ENCODE measurements around the gene MAPK8IP3.
"Not testable (repeated sequence)": the region's sequence is repeated elsewhere in the genome, so short reads cannot be mapped to it uniquely, and the experiment has no call there.

The MAPK8IP3 gene

DNA sequence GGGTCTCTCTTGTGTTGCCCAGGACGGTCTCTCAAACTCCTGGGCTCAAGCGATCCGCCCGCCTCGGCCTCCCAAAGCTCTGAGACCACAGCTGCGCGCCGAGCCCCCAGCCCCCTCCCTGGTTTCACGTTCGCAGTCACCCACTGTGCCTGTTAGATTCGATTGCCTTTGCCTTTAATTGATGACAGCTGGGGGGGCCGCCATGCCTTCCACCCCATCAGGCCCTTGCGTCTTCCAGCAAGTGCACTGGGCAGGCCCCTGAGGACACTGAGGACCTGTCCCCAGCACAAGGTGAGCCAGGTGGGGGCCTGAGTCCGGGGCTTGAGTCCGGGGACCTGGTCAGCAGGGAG lies 84.2 kb downstream of the MAPK8IP3 start:
- no peak for DNase-seq

DNA sequence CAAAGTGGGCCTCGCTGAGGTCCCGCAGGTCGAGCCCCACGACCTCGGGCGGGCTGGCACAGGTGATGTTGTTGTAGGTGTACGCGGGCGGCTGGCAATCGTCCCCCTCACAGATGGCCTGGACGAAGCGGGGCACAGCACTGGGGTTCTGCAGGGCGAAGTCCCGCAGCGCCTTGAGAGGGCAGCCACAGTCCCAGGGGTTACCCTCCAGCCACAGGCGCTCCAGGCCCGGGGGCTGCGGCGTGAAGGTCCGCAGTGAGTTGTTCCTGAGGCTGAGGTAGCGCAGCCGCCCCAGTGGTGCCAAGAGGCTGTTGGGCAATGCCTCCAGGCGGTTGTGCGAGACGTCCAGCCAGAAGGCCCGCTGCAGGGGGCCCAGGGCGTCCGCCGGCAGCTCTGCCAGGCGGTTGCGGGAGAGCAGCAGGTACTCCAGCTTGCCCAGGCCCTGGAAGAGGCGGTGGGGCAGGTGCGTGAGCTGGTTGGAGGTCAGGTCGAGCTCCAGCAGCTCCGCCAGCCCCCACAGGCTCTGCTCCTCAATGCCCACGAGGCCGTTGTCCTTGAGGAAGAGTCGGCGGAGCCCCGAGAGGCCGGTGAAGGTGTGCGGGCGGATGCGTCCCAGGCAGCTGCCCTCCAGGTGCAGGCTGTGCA lies 84.7 kb downstream of the MAPK8IP3 start:
- no peak for DNase-seq

DNA sequence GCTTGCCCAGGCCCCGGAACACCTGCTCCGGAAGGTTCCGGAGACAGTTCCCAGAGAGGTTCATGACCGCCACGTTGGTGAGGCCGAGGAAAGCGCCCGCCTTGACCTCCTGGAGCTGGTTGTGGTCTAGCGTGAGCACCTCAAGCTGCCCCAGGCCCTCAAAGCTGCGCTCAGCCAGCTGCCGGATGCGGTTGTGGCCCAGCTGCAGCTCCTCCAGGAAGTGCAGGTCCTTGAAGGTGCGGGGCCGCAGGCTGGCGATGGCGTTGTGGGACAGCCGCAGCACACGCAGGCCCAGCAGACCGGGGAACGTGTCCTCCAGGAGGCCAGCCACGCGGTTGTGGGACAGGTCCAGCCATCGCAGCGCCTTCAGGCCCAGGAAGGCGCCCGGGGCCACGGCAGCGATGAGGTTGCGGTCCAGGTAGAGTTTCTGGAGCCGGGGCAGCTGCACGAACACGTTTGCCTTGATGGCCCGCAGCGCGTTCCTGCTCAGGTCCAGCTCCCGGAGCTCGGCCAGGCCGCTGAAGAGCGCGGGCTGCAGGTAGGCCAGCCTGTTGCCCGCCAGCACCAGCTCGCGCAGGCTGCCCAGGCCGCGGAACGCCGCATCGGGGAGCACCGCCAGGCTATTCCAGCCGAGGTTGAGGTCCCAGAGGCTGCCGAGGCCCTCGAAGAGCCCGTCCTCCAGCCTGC lies 85.4 kb downstream of the MAPK8IP3 start:
- DNase-seq = no peak

DNA sequence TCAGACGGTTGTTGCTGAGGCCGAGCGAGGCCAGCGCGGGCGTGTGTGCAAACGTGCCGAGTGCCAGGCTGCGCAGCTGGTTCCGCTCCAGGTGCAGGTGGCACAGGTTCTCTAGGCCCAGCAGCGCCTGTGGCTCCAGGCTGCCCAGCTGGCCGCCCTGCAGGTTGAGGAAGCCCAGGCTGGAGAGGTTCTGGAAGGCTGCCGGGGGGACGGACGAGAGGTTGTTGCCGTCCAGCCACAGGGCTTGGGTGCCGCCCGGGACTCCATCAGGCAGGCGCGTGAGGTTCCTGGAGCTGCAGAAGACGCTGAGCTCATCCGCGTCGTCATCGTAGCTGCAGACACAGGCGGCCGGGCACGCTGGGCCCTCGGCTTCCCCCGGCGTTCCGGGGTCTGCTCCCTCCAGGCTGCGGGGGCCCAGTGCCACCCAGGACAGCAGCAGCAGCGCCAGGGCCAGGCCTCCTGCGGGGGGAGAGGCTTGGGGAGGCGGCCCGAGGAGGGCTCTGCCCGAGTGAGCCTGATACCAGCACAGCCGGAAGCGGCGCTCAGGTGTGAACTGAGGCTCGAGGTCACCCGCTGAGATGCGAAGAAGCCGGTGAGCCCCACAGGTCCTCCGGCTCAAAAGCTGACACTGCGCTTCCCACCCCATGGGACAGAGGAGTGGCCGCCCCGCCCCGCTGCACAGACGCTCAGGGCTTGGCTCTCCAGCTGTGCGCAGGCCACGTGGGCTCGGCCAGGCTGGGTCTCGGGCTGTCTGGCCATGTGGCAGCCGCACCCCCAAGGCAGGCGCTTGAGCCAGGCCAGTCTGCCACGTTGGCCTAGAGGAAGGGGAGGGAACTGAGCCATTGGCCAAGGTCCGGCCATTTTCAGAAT lies 86.2 kb downstream of the MAPK8IP3 start:
- DNase-seq = no peak

DNA sequence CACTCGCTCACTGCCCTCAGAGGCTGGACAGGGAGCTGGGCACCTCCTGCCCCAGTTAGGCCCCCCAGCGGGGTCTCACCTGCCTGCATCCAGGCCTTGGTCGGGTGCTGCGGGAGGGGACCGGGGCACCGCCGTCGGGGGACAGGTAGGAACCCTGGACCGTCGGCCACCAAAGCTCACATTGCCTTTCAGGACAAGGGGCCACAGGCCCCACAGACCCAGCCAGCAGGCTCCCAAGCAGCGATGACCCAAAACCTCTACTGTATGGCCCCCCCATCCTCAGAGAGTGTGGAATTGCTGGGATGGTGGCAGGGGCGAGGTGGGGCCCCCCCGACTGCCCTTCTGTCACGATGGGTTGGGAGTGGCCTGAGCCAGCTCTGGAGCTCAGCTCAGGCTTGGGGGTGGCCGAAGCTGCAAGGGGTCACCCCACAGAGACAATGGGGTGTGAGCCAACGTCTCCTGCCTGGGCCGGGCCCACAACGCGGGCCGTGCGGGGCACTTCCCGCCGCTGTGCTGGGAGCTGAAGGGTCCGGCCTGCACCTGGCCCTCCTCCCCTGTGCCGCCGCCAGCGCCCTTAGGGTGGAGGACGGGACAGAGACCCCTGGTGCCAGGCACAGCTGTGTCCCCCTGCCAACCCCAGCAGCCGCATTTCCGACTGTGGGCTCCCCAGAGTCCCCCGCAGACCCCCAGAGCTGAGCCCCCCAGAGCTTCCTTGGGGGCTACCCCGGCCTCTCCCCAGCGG lies 87.0 kb downstream of the MAPK8IP3 start:
- DNase-seq = no peak

DNA sequence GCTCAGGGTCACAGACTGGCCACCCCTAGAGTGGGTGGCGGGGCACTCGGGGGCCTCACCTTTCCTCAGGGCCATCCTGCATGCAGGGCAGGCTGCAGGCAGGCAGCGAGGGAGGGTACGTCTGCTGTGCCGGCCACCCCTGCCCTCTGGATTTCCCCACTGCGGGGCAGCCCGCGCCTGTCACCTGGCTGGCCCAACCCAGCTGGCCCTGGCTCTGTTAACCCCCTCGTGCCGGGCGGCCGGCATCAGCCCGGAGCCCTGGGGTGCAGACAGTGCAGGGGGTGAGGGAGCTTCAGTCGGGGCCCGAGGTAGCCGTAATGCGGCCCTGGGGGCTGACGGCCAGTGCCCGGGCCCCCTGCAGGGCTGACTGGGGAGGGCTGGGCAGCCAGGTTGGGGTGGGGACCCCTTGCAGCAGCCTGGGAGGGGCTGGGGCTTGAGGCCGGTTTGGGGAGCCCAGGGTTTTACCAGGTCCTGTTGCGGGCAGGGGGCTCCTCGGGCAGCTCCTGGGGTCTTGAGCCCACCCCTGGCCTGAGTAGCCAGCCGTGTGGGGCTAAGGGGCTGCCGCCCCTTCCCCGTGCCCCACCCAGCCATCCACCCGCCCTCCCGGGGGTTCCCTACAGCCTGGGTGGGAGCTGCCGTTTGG lies 87.7 kb downstream of the MAPK8IP3 start, which contains the start of gene IGFALS:
TSS of gene IGFALS (minus strand) at position 128 of the 643 bp plus-strand sequence. CDS start at position 75, 53 bp downstream.
- no peak for DNase-seq

DNA sequence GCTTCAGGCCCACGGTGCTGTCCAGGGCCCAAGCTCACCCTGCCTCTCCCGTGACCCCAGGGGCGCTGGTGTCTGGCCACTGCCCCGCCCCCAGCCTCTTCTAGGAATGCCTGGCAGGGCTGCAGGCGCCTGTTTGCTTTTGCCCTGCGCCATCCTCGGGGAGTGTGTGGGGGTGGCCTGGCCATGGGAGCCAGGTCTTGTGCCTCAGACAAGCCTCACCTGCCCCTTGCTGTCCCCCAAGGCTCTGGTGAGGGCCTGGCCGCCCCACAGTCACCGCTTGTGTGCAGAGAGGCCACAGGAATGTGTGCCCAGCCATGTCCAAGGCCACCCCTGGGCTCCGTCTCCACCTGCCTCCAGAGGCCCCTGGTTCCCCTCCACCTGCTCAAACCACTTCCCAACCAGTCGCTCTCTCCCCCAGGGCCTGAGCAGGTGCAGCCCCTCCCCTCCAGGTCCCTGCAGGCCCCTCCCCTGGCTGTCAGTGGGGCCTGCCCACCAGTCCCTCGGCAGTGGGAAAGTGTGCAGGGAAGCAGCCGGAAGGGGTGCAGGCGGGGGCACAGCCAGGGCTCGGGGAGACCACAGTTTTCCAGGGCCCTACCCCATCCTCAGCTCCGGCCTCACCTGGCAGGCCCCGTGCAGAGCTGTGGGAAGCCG lies 88.4 kb downstream of the MAPK8IP3 start:
- no peak for DNase-seq

DNA sequence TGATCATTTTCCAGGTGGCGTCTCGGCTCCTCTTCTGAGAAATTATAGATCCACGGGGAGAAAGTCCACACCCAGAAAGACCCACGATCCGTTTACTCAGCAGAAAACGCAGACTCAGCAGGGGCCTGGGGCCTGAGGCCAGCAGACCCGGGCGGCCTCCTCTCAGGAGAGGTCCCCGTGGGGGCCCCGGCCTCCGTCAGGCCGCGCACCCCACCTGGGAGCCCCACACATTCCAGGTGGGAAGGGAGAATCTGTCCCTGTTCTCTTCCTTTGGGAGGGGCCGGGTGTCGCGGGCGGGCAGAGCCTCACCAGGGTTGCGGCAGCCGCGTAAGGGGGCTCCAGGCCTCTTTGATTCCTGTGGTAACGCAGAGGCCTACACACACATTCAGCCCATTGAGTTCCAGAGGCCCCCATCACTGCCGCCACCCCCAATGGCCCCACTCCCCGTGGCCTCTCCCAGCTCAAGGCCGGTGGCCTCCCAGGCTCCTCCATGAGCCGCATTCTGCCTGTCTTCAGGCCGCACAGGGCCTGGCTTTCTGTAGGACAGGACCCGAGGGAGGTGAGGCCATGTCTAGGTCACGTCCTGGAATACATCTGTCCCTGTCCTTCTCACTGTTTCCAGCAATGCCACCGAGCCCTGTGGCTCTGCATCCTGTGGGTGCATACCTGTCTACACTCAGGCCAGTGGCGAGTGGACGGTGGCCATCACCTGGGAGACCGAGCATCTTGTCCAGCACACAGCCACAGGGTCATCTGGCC lies 89.1 kb downstream of the MAPK8IP3 start:
- no peak for DNase-seq

DNA sequence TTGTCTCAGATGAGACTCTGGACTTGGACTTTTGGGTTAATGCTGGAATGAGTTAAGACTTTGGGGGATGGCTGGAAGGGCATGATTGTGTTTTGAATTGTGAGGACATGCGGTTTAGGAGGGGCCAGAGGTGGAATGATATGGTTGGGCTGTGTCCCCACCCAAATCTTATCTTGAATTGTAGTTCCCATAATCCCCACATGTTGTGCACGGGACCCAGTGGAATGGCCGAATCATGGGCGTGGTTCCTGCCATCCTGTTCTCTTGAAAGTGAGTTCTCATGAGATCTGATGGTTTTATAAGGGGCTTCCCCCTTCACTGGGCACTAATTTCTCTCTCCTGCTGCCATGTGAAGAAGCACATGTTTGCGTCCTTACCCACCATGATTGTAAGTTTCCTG lies 93.3 kb downstream of the MAPK8IP3 start:
- DNase-seq = not testable (repeated sequence)

DNA sequence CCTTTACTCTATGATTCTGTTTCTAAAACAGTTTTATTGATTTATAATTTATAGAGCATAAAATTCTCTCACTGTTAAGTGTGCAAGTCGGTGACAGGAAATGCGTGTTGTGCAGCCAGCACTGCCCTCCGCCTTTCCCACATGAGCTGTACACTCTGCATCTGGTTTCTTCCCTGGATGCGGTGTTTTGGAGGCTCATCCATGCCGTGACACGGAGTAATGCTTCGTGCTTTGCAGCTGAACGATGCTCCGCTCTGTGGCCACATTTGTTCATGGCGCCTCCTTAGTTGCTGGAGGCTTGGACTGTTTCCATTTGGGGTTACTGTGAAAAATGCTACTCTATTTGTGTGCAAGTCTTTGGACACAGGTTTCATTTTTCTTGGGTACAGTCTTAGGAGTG lies 94.7 kb downstream of the MAPK8IP3 start:
- no peak for DNase-seq

DNA sequence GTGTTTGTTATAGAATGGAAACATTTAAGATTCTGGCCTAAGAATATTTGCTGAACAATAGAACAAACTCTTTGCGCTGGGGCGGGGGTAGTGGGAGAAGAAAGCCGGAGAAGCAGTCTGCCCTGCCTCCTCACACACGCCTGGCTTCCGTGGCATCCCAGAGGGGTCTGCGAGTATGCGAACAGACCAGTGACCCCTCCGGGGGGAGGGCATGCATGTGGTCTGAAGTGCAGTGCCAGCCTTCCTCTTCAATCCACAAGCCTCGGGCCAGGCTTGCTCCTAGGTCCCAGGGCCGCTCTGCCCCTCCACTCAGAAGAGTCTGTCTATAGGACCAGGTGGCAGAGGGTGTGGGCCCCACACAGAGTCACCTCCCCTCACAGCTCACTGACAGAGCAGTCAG lies 101.6 kb downstream of the MAPK8IP3 start:
- DNase-seq = no peak

DNA sequence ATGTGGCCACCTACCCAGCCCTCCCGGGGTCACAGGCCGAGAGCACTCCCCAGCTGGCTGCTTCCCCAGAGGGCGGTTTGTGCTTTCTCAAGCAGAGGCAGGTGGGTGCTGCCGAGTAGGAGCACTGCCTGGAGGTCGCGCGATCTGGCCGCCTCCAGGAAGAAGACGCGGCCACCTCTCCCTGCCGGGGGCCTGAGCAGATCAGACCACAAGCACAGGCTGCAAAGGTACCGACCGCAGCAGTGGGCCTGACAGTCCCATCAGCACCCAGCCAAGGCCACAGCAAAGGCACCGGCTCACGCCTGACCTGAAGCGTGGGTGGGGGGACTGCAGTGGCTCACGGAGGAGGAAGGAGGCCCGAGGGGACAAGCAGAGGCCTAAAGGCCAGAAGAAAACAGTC lies 102.7 kb downstream of the MAPK8IP3 start:
- DNase-seq = no peak

DNA sequence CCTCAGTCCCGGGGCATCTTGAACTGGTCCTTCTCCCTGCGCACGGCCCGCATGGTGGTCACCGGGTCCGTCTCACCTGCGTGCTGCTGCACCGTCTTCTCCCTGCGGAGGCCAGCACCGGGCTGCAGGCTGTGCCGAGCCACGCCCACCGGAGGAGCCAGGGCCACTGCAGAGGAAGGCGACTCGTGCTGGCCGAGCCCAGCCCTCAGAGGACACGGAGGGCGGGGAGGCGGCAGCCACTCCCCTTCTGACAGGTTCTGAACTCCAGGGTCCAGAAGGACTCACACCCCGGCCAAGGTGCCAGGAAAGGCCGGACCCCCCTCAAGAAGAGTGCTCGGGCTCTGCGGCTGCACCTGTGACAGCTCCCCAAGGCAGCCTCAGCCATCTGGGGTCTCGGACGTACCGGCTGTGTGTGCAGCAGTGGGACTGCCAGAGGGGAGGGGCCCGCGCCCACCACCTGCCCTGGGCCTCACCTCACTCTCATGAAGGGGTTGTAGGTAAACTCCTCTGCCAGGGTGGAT lies 103.3 kb downstream of the MAPK8IP3 start:
- DNase-seq = no peak

DNA sequence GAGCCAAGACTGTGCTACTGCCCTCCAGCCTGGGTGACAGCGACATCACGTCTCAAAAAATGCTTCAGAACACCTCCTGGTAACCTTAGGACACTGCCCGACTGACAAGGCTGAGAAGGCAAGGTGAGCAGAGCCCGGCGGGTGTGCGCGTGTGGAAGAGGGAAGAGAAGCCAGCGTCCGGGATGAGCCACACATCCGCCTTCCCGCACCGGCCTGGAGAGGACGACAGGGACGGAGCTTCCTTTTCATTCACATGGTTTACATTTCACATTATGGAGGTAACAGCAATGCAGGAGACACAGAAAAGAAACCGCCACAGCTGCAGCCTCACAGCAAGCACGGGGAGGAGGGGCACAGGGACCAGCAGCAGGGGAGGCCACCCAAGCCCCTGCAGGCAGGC lies 104.1 kb downstream of the MAPK8IP3 start:
- no peak for DNase-seq

DNA sequence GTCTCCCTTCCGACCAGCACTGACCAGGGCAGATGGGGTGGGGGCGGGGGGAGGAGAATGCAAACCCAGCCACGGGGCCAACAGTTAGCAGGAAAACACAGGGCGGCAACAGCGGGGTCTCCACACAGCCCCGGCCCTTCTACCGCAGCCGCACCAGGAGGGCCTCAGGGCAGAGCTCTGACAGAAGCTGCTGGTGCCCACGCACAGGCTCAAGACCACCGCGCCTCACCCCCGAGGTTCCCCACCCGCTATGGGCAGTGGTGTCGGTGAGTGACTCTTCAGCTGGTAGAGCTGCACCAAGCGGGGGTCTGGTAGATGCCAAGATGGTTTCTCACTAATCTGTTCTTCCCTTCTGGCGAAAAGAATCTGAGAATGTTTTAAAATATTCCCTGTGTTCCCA lies 104.5 kb downstream of the MAPK8IP3 start:
- DNase-seq = no peak

DNA sequence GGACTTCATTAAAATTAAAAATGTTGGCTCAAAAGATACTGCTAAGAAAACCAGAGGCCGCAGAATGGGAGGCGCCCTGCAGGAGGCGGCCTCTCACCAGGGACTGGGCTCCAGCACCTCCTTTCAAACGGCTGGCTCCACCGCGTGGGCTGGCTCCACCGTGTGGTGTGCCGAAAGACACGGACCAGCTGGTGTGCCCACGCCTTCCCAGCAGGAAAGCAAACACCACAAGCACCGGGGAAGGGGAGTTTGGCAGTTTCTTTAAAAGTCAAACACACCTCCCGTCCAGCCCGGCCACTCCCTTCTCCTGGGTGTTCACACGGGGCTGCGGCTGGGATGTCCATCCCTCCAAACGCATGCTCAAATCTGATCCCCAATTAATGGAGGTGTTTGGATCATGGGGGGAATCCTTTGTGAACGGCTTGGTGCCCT lies 106.8 kb downstream of the MAPK8IP3 start:
- DNase-seq = peak; percentile 48

DNA sequence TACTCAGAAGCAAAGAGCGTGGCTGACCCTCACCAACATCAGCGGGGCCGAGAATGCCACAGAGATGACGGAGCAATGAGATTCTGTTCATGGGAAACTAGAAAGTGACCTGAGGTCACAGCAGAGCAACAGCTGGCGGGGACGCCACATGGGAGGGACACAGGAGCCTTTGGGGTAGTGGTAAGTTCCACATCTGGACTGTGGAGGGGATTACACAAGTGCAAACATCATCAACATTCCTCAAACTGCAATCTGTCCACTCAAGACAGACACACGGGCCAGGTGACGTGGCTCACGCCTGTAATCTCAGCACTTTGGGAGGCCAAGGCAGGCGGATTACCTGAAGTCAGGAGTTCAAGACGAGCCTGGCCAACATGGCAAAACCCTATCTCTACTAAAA lies 109.5 kb downstream of the MAPK8IP3 start:
- DNase-seq = no peak

DNA sequence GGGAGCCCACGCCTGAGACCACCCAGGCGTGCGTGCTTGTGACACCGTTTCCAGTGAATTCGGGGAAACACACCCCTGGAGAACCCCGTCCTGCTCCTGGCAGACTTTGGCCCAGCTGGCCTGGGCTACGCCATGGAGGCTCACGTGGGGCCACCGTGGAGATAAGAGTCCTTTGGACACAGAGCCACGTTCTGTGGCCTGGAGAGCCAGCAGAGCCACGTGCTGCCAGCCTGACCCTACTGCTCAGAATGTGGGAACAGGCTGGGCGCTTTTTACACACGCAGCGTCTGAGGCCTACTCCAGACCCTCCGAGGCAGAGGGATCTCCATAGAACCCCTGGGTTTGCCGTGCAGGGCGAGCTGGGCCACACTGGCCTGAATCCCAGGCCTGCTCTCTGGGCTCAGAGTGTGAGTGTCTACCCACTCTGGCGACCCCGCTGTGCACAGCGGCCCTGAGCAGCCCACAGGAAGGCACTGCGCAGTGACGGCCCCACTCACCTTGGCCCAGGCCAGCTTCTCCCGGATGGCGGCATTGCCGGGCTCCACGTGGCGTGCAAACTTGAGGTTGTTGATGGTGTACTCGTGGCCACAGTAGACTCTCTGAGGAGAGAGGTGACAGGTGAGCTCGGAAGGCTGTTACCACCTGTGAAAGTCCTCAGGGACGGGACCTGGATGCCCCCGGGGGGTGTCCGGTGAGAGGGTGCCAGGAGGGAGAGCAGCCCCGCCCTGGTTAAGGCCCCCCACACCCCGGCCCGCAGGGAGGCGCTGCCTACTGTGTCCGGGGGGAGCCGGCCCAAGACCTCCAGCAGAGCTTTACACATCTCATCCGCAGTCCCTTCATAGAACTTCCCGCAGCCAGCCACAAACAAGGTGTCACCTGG lies 110.6 kb downstream of the MAPK8IP3 start:
- DNase-seq = no peak

DNA sequence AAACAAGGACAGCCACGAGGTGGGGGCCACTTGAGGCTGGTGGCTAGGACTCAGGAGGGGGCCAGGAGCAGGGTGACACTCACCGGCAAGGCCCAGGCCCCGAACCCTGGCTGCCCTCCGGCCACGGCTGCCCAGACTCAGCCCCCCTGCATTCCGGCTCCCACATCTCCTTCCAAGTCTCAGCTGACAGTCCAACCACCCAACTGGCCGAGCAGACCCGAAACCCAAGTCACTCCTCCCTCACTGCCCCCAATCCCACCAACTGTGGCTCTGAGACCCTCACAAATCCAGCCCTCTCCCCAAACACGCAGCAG lies 111.2 kb downstream of the MAPK8IP3 start:
- no peak for DNase-seq

DNA sequence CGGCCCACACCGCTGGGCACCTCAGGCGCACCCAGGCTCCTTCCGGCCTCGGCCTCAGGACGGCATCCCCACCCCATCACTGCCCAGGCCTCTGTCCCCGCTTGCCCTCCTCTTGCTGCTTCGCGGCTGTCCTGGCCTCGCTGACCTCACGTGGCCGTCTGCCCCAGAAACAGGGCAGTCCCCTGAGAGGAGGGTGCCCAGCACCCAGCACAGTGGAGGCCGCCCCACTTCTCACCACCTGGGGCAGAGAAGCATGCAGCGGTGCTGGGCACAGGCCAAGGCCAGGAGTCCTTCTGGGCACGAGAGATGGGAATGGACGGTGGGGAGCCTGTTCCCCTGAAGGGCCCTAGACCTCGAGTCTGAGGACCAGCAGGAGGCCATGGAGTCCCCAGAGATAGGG lies 111.7 kb downstream of the MAPK8IP3 start:
- no peak for DNase-seq

All from stimulated activated CD4-positive, alpha-beta T cell treated with anti-CD3 and anti-CD28 coated beads, Interleukin-4, amount 100 ng/mL, for 24 hours (primary cell).